Measurements from ENCODE around the gene CCDC170. TPM values are rescaled to one million over a fixed set of nuclear protein-coding genes. Genes with fewer than 3 reads are reported as not detected.

Gene CCDC170
- total RNA-seq, 1 donor from 2014 or later: 0.14 TPM

- no peaks in the 10 kb centered on the region for H3K79me2 ChIP-seq (ENCODE audit: insufficient read depth, low read length)
- H3K4me1 Mint-ChIP-seq (ENCODE audit: low read depth, unreplicated experiment): no peaks in the 10 kb centered on the region
- TF ChIP-seq EZH2 (IDR thresholded peaks at IDR 0.05; ENCODE audit: insufficient read depth, low read length): no peak
- TF ChIP-seq CTCF (IDR thresholded peaks at IDR 0.05; ENCODE audit: insufficient read depth, low read depth, low read length): no peak
Measured at GRCh38 chr6:151546941-151547659, 53.3 kb downstream of the CCDC170 start.

GRCh38 chr6:151548201-151548600 is 54.4 kb downstream of the CCDC170 start:
- Histone ChIP-seq H3K9me3 (ENCODE audit: insufficient read depth, low read depth, low read length) (no peaks in the 10 kb centered on the region), H3K9ac (ENCODE audit: low read length) (no peak overlapping the region), H3K27ac (ENCODE audit: low read depth, low read length) (no peak overlapping the region), H2AFZ (ENCODE audit: low read depth, low read length) (no peak overlapping the region), H3K4me3 (ENCODE audit: insufficient read depth, low read depth, low read length) (no peak overlapping the region), H3K27me3 (ENCODE audit: insufficient read depth, low read length) (no peaks in the 10 kb centered on the region), H3K79me2 (ENCODE audit: insufficient read depth, low read length) (no peaks in the 10 kb centered on the region), H4K20me1 (ENCODE audit: insufficient read depth, low read length) (no peaks in the 10 kb centered on the region), H3K4me2 (ENCODE audit: low read length) (no peak overlapping the region), H3K36me3 (ENCODE audit: insufficient read depth, low read length) (no peaks in the 10 kb centered on the region), H3K4me1 (ENCODE audit: insufficient read depth, low read length) (no peaks in the 10 kb centered on the region)
- no peaks in the 10 kb centered on the region for H3K4me1 Mint-ChIP-seq (ENCODE audit: low read depth, unreplicated experiment)
- H3K36me3 Mint-ChIP-seq (ENCODE audit: low read depth, unreplicated experiment): no peaks in the 10 kb centered on the region
- no peak overlapping the region for H3K27ac Mint-ChIP-seq (ENCODE audit: unreplicated experiment)
- H3K9me3 Mint-ChIP-seq (ENCODE audit: unreplicated experiment): peaks cover 4% of the 10 kb centered on the region
- DNase-seq (ENCODE audit: low read depth) (no peak), FAIRE-seq (no peak)
- H3K4me3 Mint-ChIP-seq (ENCODE audit: unreplicated experiment): no peak overlapping the region
- TF ChIP-seq EZH2 (IDR thresholded peaks at IDR 0.05; ENCODE audit: insufficient read depth, low read length) (no peak), CTCF (IDR thresholded peaks at IDR 0.05; ENCODE audit: insufficient read depth, low read depth, low read length) (no peak)
- H3K27me3 Mint-ChIP-seq (ENCODE audit: low read depth, unreplicated experiment): no peaks in the 10 kb centered on the region

More at GRCh38 chr6:151546941-151547659, 53.3 kb downstream of the CCDC170 start:
- Histone ChIP-seq H4K20me1 (ENCODE audit: insufficient read depth, low read length) (no peaks in the 10 kb centered on the region), H3K9me3 (ENCODE audit: insufficient read depth, low read depth, low read length) (no peaks in the 10 kb centered on the region), H3K4me1 (ENCODE audit: insufficient read depth, low read length) (no peaks in the 10 kb centered on the region), H3K4me3 (ENCODE audit: insufficient read depth, low read depth, low read length) (no peak overlapping the region), H3K9ac (ENCODE audit: low read length) (no peak overlapping the region), H3K36me3 (ENCODE audit: insufficient read depth, low read length) (no peaks in the 10 kb centered on the region), H2AFZ (ENCODE audit: low read depth, low read length) (no peak overlapping the region), H3K27me3 (ENCODE audit: insufficient read depth, low read length) (no peaks in the 10 kb centered on the region), H3K4me2 (ENCODE audit: low read length) (no peak overlapping the region), H3K27ac (ENCODE audit: low read depth, low read length) (no peak overlapping the region)
- FAIRE-seq (no peak), DNase-seq (ENCODE audit: low read depth) (no peak)
- H3K36me3 Mint-ChIP-seq (ENCODE audit: low read depth, unreplicated experiment): no peaks in the 10 kb centered on the region
- H3K27ac Mint-ChIP-seq (ENCODE audit: unreplicated experiment): no peak overlapping the region
- no peak overlapping the region for H3K4me3 Mint-ChIP-seq (ENCODE audit: unreplicated experiment)
- peaks cover 4% of the 10 kb centered on the region for H3K9me3 Mint-ChIP-seq (ENCODE audit: unreplicated experiment)
- no peaks in the 10 kb centered on the region for H3K27me3 Mint-ChIP-seq (ENCODE audit: low read depth, unreplicated experiment)

GRCh38 chr6:151549790-151550189 is 56.0 kb downstream of the CCDC170 start:
- Histone ChIP-seq H3K36me3 (ENCODE audit: insufficient read depth, low read length) (no peaks in the 10 kb centered on the region), H3K4me1 (ENCODE audit: insufficient read depth, low read length) (no peaks in the 10 kb centered on the region), H3K27me3 (ENCODE audit: insufficient read depth, low read length) (no peaks in the 10 kb centered on the region), H3K4me3 (ENCODE audit: insufficient read depth, low read depth, low read length) (no peak overlapping the region), H3K9me3 (ENCODE audit: insufficient read depth, low read depth, low read length) (no peaks in the 10 kb centered on the region), H4K20me1 (ENCODE audit: insufficient read depth, low read length) (no peaks in the 10 kb centered on the region), H3K9ac (ENCODE audit: low read length) (no peak overlapping the region), H3K79me2 (ENCODE audit: insufficient read depth, low read length) (no peaks in the 10 kb centered on the region), H2AFZ (ENCODE audit: low read depth, low read length) (no peak overlapping the region), H3K27ac (ENCODE audit: low read depth, low read length) (no peak overlapping the region), H3K4me2 (ENCODE audit: low read length) (no peak overlapping the region)
- H3K4me3 Mint-ChIP-seq (ENCODE audit: unreplicated experiment): no peak overlapping the region
- no peaks in the 10 kb centered on the region for H3K4me1 Mint-ChIP-seq (ENCODE audit: low read depth, unreplicated experiment)
- FAIRE-seq (no peak), DNase-seq (ENCODE audit: low read depth) (no peak)
- H3K9me3 Mint-ChIP-seq (ENCODE audit: unreplicated experiment): peaks cover 4% of the 10 kb centered on the region
- H3K27ac Mint-ChIP-seq (ENCODE audit: unreplicated experiment): no peak overlapping the region
- H3K27me3 Mint-ChIP-seq (ENCODE audit: low read depth, unreplicated experiment): no peaks in the 10 kb centered on the region
- H3K36me3 Mint-ChIP-seq (ENCODE audit: low read depth, unreplicated experiment): no peaks in the 10 kb centered on the region
- TF ChIP-seq EZH2 (IDR thresholded peaks at IDR 0.05; ENCODE audit: insufficient read depth, low read length): no peak
